Tibial nerve (tissue), 4 donors: ENCODE results near the gene ZMPSTE24.

Experiments used
- CTCF ChIP-seq, 5 experiments: fragments of 200-600 bp in 3 of 5; fragments of 450-650 bp in 2 of 5; sonication (generic) in 3 of 5; IDR thresholded peaks; one replicate each; pipeline ENCODE4 v1.5.1; 2016 to 2019; ENCODE audit warnings: antibody characterized with exemption in 5 of 5, mild to moderate bottlenecking in 3 of 5, moderate library complexity in 2 of 5
- EP300 ChIP-seq, 2 donors: sonication (generic); formaldehyde crosslinking; IDR thresholded peaks; one replicate each; pipeline ENCODE4 v1.6.1; 2017; ENCODE audit warnings: antibody characterized with exemption in 2 of 2, mild to moderate bottlenecking in 1 of 2

GRCh38 chr1:40315239-40315794, 57.3 kb downstream of the ZMPSTE24 start:
- TF ChIP-seq CTCF (IDR thresholded peaks at IDR 0.05), result peak; percentile 92 to 97 (median 94)
- TF ChIP-seq EP300 (IDR thresholded peaks at IDR 0.05), result peak in 1 of 2 donors; percentile 47
